ENCODE measurements around the gene MED29. TPM values are rescaled to one million over a fixed set of nuclear protein-coding genes. Genes with fewer than 3 reads are reported as not detected.
A peak's percentile ranks its signal among the peaks of the same experiment; 100 is the strongest.

The MED29 gene
- total RNA-seq (ENCODE audit: insufficient read depth, low replicate concordance) = 13.7 TPM

GRCh38 chr19:39390751-39391437 lies at the start of gene MED29, which contains the start of gene PAF1:
Gene MED29 (plus strand): TSS chr19:39391378. CDS start chr19:39391423, 45 bp downstream.
Gene PAF1 (minus strand): TSS chr19:39391106. CDS start chr19:39390864, 242 bp downstream.
- DNase-seq (ENCODE audit: low spot score) = peak; percentile 100

DNA sequence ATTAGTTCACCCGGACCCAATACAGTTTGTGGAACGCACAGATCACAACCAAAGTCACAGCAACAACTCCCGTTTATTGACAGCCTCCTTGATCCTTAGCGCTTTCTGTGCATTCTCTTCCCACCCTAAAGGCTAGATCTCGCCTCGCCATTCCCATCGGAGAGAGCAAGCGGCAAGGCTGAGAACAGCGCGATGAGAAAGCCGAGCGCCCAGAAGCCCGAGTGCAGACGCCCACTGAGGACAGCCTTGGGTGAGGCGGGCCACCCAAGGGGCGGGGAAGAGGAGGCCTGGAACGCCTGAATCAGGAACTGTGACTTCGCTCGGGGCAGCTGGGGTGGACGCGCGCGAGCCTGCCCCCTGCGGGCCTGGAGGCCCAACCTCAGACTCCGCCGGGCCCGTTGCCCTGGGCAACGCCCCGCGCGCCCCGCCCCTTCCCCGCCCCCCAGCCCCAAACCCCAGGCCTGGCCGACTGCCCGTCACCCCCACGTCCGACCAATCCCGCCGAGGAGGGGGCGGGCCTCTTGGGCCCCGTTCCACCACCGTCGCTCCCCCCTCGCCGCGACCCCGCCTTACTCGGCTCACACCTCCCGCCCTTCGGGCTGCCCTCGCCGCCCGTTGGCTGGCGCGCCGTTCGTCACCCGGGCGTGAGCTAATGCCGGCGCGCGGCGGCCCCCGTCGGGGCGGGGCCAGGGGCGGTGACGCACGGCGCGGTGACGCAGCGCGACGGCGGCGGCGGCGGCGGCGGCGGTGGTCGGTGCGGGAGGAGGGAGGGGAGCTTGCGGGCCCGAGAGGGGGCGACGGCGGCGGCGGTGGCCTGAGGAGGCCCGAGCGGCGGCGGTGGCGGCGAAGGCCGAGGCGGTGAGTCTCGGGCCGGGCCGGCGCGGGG lies 49.2 kb upstream of the MED29 start, which contains the start of gene SAMD4B:
Gene SAMD4B, plus strand, starts transcription at position 703 of the 886 bp plus-strand sequence. CDS start 14,473 bp downstream, outside the sequence.
- DNase-seq (ENCODE audit: low spot score) = peak; percentile 99

GRCh38 chr19:39342647-39343305 lies 48.4 kb upstream of the MED29 start:
- peak; percentile 31 for DNase-seq (ENCODE audit: low spot score)

GRCh38 chr19:39345956-39346355 lies 45.2 kb upstream of the MED29 start:
- DNase-seq (ENCODE audit: low spot score) = no peak

DNA sequence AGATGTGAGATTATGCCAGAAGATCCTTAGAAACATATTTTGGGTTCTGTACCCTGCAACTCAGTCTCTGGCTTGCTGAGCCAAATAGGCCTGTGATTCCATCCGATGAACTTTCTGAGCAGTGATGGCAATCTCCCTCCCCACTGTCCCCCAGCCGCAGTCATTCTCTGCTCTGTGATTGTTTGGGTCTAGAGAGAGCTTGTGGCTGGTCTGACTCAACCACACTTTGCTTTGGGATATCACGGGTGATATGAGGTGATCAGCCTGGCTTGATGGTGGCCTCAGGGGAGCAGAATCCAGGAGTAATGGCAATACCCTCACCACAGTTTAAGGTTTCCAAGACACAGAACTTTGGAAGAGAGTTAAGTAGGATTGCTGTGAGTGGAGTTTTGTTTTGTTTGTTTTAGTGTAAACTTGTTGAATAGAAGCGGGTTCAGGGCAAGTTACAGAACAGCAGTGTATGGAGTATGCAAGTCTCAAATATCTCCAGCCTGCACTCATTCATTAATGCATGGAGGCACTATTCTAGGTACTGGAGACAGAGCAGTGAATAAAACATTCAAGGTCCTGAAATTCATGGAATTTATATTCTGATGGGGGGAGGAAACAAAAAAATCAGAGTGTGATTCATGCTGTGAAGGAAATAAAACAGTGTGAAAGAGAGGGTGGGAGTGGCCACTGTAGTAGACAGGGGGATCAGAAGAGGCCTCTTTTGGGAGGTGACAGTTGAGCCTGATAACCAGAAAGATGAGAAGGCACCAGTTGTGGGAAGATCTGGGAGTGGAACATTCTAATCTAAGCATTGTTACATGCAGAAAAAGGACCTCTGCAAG lies 43.6 kb upstream of the MED29 start:
- DNase-seq (ENCODE audit: low spot score) = no peak

DNA sequence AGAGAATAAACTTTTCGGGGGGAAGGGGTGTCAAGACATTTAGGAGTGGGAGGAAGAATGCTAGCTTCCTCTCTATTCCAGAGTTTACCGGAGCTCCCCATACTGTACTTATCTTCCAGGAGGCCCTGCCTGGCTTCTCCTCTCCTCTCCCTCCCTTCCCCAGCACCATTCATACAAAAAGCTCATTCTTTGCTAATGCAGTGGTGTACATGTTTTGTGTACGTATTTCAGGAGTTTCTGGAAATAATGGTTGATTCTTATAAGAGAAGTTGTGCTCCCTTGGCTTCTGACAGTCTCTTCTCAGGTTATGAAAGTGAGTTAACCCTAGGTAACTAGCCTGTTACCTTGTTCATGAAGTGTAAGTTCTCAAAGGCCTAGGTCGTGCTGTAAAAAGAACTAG lies 41.9 kb upstream of the MED29 start:
- DNase-seq (ENCODE audit: low spot score) = no peak

GRCh38 chr19:39350156-39350555 lies 41.0 kb upstream of the MED29 start:
- no peak for DNase-seq (ENCODE audit: low spot score)

GRCh38 chr19:39351537-39352064 lies 39.6 kb upstream of the MED29 start:
- no peak for DNase-seq (ENCODE audit: low spot score)

- DNase-seq (ENCODE audit: low spot score) = no peak
Measured at GRCh38 chr19:39352381-39353255, 38.6 kb upstream of the MED29 start.

- no peak for DNase-seq (ENCODE audit: low spot score)
Measured at GRCh38 chr19:39355253-39355652, 35.9 kb upstream of the MED29 start.

DNA sequence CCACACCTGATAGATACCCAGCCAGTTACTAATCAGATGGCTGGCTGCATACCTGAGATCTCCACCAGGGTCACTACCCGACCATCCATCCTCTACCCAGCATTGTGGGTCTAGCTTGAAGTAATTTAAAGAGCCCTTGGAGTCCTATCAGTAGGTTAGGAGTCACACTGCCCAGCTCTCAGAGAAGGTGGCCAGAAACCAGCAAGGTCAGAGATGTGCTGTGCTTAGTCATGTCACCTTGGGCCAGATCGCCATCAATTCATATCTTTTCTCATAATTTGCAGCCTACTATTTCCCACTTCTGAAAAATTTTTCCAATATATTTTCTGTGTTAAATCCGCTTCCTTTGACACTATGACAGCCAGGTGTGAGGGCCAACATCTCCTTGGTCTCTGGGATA lies 35.1 kb upstream of the MED29 start:
- no peak for DNase-seq (ENCODE audit: low spot score)

- no peak for DNase-seq (ENCODE audit: low spot score)
Measured at GRCh38 chr19:39356647-39357046, 34.5 kb upstream of the MED29 start.

DNA sequence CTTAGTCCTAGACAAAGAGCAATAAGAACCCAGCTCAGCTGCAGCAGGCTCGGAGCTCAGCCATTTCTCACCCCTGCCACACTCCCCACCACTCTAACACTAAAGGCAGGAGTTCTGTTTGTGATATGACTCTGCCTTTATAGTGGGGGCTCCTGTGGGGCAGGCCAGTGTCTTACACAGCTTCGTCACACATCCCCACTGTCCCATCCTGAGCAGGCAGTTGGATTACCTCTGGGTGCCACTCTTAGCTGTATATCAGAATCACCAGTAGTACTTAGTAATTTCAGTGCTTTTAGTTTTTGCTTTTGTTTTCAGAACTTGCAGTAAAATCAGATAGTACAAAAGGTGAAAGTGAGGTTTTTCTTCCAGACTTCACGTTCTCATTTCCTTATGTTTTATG lies 32.2 kb upstream of the MED29 start:
- no peak for DNase-seq (ENCODE audit: low spot score)

- no peak for DNase-seq (ENCODE audit: low spot score)
Measured at GRCh38 chr19:39360599-39360998, 30.6 kb upstream of the MED29 start.

DNA sequence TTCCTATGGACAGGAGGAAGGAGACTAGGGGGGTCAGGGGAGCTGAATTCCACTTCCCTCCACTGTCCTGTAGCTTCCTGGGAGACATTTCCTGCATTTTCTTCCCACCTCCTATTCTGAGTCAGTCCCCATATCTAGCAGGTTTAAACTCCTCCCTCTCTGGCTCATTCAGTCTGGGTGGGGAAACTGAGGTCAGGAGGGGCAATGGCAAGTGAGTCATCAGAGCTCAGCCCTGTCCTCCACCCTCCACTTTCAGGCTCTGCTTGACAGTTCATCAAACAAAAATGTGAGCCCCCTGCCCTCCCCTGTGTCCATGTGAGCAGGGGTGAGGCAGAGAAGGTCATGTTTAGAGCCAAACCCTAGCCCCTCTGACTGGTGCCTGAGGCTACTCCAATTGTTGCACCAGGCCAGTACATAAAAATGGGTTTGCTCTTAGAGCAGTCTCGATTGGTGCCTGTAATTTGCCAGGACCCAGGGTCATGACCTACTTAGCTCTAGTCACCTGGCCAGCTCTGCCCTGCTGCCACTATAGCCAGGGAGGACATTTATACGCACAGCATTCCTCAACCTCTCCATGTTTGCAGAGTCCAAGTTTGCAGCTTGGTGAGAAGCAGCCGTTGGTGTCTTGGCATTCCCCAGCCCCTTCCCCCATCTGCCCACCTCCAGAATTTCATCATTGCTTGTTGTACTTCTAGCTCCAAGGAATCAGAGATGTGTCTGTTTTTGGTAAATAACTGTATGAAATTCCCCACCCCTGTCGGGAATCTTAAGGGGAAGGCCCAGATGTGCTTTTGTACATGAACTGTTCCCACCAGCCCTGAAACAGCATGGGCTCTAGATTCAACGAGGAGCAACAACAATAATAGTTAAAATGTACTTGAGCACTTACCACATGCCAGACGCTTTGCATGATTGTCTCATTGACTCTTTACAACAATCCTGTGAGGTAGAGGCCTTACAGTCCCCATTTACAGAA lies 28.2 kb upstream of the MED29 start:
- DNase-seq (ENCODE audit: low spot score) = no peak

DNA sequence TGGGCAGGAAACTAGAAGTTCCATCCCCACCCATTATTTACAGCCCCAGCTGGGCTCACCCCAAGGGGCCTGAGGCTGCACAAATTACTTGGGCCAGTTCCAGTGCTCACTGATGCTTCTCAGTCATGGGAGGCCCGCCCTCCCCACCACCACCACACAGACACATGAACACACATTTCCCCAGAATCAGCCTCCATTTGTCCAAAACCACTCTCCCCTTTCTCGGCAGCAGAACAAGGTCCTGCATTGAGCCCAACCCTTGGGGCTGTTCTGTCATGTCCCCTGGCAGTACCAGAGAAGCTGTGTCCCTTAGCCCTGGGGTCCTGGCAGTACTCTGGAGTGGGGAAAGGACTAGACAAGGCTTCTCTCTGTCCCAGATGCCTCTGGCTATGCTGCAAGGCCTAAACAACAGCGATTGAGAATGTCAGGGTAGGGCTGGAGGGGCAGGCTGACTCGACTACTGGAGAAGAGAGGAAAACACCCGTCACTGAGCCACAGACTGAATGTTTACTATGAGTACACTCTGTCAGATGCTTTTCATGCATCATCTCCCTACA lies 27.2 kb upstream of the MED29 start:
- DNase-seq (ENCODE audit: low spot score) = no peak

- no peak for DNase-seq (ENCODE audit: low spot score)
Measured at GRCh38 chr19:39365531-39365930, 25.6 kb upstream of the MED29 start.

DNA sequence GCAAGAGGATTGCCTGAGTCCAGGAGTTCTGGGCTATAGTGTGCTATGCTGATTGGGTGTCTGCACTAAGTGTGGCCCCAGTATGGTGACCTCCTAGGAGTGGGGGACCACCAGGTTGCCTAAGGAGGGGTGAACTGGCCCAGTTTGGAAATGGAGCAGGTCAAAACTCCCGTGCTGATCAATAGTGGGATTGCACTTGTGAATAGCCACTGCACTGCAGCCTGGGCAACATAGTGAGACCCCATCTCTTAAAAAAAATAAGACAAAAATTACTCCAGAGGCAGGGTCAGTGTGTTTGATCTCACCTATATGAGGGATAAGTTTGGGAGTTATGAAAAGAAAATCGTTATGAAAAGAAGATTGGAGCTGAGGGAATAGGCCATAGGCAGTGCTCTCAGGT lies 22.0 kb upstream of the MED29 start:
- DNase-seq (ENCODE audit: low spot score) = no peak
